22Rv1 (cell line): ENCODE data around the gene AGFG2.

Experiments used
- CTCF ChIP-seq: fragments of 450-650 bp; IDR thresholded peaks from 2 replicates; pipeline ENCODE4 v1.5.1; 2017; ENCODE audit warnings: mild to moderate bottlenecking
- ZFX ChIP-seq: fragments of 450-650 bp; IDR thresholded peaks from 2 replicates; pipeline ENCODE4 v1.6.1; 2017; ENCODE audit warnings: antibody characterized with exemption, borderline replicate concordance

GRCh38 chr7:100491192-100491578 is 47.8 kb upstream of the AGFG2 start:
- TF ChIP-seq CTCF (no peak), ZFX (no peak)
